HG03575 (cell line): Measurements from ENCODE around the gene SLC32A1.

Source experiments
- ATAC-seq: cut with Tn5 transposase; IDR thresholded peaks from one replicate; pipeline ENCODE4 v1.9.1; 2021; ENCODE audit not compliant: unreplicated experiment, insufficient number of reproducible peaks, low FRiP score; ENCODE audit errors: extremely low read depth

Gene SLC32A1

DNA sequence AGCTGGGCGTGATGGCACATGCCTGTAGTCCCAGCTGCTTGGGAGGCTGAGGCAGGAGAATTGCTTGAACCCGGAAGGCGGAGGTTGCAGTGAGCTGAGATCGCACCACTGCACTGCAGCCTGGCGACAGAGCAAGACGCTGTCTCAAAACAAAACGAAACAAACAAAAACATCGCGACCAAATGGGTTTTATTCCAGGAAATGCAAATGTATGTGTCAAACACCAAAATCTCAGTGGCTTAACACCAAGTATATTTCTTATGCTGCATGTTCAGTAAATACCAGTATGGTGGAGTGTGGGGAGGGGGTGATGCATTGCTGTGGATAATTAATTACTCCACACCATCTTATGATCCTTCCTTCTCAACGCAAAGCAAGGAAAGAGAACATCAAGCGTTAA is 52.1 kb downstream of the SLC32A1 start:
- no peak for ATAC-seq
